SJSA1 (cell line): ENCODE data around the gene ENO2. TPM values are rescaled to one million over a fixed set of nuclear protein-coding genes. Genes with fewer than 3 reads are reported as not detected.
A peak's percentile ranks its signal among the peaks of the same experiment; 100 is the strongest.

ENCODE experiments used
- DNase-seq, 2 experiments: peaks; one replicate each; pipeline ENCODE4 v3.0.0-alpha.2; 2015 to 2020; ENCODE audit warnings: low spot score in 2 of 2, low read depth in 1 of 2
- H3K27ac ChIP-seq: fragments of 250-450 bp; sonication (Bioruptor Pico); 2 replicates; pipeline ENCODE4 v1.5.1; 2020; ENCODE audit warnings: mild to moderate bottlenecking, moderate library complexity
- H3K27me3 ChIP-seq: fragments of 250-450 bp; sonication (Bioruptor Pico); replicated peaks from 2 replicates; pipeline ENCODE4 v1.5.1; 2020; ENCODE audit warnings: mild to moderate bottlenecking, moderate library complexity
- H3K36me3 ChIP-seq: fragments of 250-450 bp; sonication (Bioruptor Pico); 2 replicates; pipeline ENCODE4 v1.5.1; 2020; ENCODE audit warnings: mild to moderate bottlenecking
- H3K4me1 ChIP-seq: fragments of 250-450 bp; sonication (Bioruptor Pico); replicated peaks from 2 replicates; pipeline ENCODE4 v1.6.1; 2021; ENCODE audit warnings: mild to moderate bottlenecking
- H3K4me3 ChIP-seq: fragments of 250-450 bp; sonication (Bioruptor Pico); 2 replicates; pipeline ENCODE4 v1.5.1; 2020; ENCODE audit warnings: mild to moderate bottlenecking
- H3K9me3 ChIP-seq: fragments of 250-450 bp; sonication (Bioruptor Pico); replicated peaks from 2 replicates; pipeline ENCODE4 v1.5.1; 2020; ENCODE audit warnings: mild to moderate bottlenecking
- total RNA-seq: library from RNA; depleted of rRNA; stranded (reverse); fragments of >200 nt; shearing (Covaris generic); gene quantifications from 2 replicates; pipeline ENCODE4 v1.2.3, GENCODE V29; 2014

ENO2 gene
- total RNA-seq, 1 experiment from 2014 or later: 7.1 TPM

- H3K4me3 ChIP-seq: peak overlapping the region; percentile 46
- H3K36me3 ChIP-seq: no peaks in the 10 kb centered on the region
- H3K9me3 ChIP-seq: no peaks in the 10 kb centered on the region
- no peak overlapping the region for H3K27ac ChIP-seq
- peaks cover 18% of the 10 kb centered on the region for H3K4me1 ChIP-seq
- H3K27me3 ChIP-seq: no peaks in the 10 kb centered on the region
- no peak for DNase-seq
Observed at GRCh38 chr12:6914947-6915788, 788 bp downstream of the ENO2 start.

GRCh38 chr12:6915789-6916285 lies 1.5 kb downstream of the ENO2 start:
- no peak overlapping the region for H3K4me3 ChIP-seq
- DNase-seq: no peak
- H3K27ac ChIP-seq: no peak overlapping the region
- H3K27me3 ChIP-seq: no peaks in the 10 kb centered on the region
- H3K4me1 ChIP-seq: peaks cover 18% of the 10 kb centered on the region
- H3K9me3 ChIP-seq: no peaks in the 10 kb centered on the region
- no peaks in the 10 kb centered on the region for H3K36me3 ChIP-seq

GRCh38 chr12:6916426-6917200 lies 2.2 kb downstream of the ENO2 start:
- no peaks in the 10 kb centered on the region for H3K27me3 ChIP-seq
- DNase-seq: no peak
- H3K9me3 ChIP-seq: no peaks in the 10 kb centered on the region
- no peak overlapping the region for H3K27ac ChIP-seq
- H3K4me1 ChIP-seq: peaks cover 18% of the 10 kb centered on the region
- no peaks in the 10 kb centered on the region for H3K36me3 ChIP-seq
- no peak overlapping the region for H3K4me3 ChIP-seq

- no peak overlapping the region for H3K4me3 ChIP-seq
- DNase-seq: no peak
- H3K27me3 ChIP-seq: no peaks in the 10 kb centered on the region
- no peaks in the 10 kb centered on the region for H3K36me3 ChIP-seq
- no peak overlapping the region for H3K27ac ChIP-seq
- peaks cover 18% of the 10 kb centered on the region for H3K4me1 ChIP-seq
- H3K9me3 ChIP-seq: no peaks in the 10 kb centered on the region
Observed at GRCh38 chr12:6917491-6918231, 3.3 kb downstream of the ENO2 start.

GRCh38 chr12:6919588-6919987 lies 5.2 kb downstream of the ENO2 start:
- Histone ChIP-seq H3K27me3 (no peaks in the 10 kb centered on the region), H3K36me3 (no peaks in the 10 kb centered on the region), H3K4me1 (peaks cover 12% of the 10 kb centered on the region), H3K4me3 (no peak overlapping the region), H3K9me3 (no peaks in the 10 kb centered on the region), H3K27ac (no peak overlapping the region)
- no peak for DNase-seq

GRCh38 chr12:6921539-6921938 lies 7.2 kb downstream of the ENO2 start:
- Histone ChIP-seq H3K27me3 (no peaks in the 10 kb centered on the region), H3K4me1 (peaks cover 23% of the 10 kb centered on the region), H3K27ac (no peak overlapping the region), H3K36me3 (no peaks in the 10 kb centered on the region), H3K4me3 (no peak overlapping the region), H3K9me3 (no peaks in the 10 kb centered on the region)
- no peak for DNase-seq

GRCh38 chr12:6921996-6922946 lies 7.9 kb downstream of the ENO2 start:
- H3K9me3 ChIP-seq: no peaks in the 10 kb centered on the region
- no peak overlapping the region for H3K4me3 ChIP-seq
- H3K27ac ChIP-seq: no peak overlapping the region
- no peak for DNase-seq
- H3K27me3 ChIP-seq: no peaks in the 10 kb centered on the region
- peaks cover 31% of the 10 kb centered on the region for H3K4me1 ChIP-seq
- H3K36me3 ChIP-seq: no peaks in the 10 kb centered on the region

GRCh38 chr12:6923003-6923732 lies 8.8 kb downstream of the ENO2 start:
- no peaks in the 10 kb centered on the region for H3K9me3 ChIP-seq
- no peaks in the 10 kb centered on the region for H3K36me3 ChIP-seq
- no peak for DNase-seq
- no peaks in the 10 kb centered on the region for H3K27me3 ChIP-seq
- no peak overlapping the region for H3K27ac ChIP-seq
- peaks cover 32% of the 10 kb centered on the region for H3K4me1 ChIP-seq
- H3K4me3 ChIP-seq: no peak overlapping the region

- H3K4me1 ChIP-seq: peaks cover 32% of the 10 kb centered on the region
- no peak overlapping the region for H3K27ac ChIP-seq
- H3K36me3 ChIP-seq: 0 out of 2 replicates have a peak, but pooled peaks cover under 1% of the 10 kb centered on the region
- H3K27me3 ChIP-seq: no peaks in the 10 kb centered on the region
- no peak for DNase-seq
- H3K4me3 ChIP-seq: no peak overlapping the region
- no peaks in the 10 kb centered on the region for H3K9me3 ChIP-seq
Observed at GRCh38 chr12:6923851-6924250, 9.5 kb downstream of the ENO2 start.

- Histone ChIP-seq H3K4me3 (no peak overlapping the region), H3K27ac (peak overlapping the region; percentile 56), H3K9me3 (no peaks in the 10 kb centered on the region), H3K36me3 (peaks cover 14% of the 10 kb centered on the region), H3K27me3 (no peaks in the 10 kb centered on the region), H3K4me1 (peaks cover 45% of the 10 kb centered on the region)
- DNase-seq: no peak
Observed at GRCh38 chr12:6925239-6925539, 10.8 kb downstream of the ENO2 start.

GRCh38 chr12:6925540-6926279 lies 11.3 kb downstream of the ENO2 start:
- DNase-seq: peak; percentile 84 to 90
- Histone ChIP-seq H3K27me3 (no peaks in the 10 kb centered on the region), H3K4me1 (peaks cover 45% of the 10 kb centered on the region), H3K27ac (peak overlapping the region; percentile 56), H3K9me3 (no peaks in the 10 kb centered on the region), H3K36me3 (peaks cover 19% of the 10 kb centered on the region), H3K4me3 (peak overlapping the region; percentile 15; the same call in 1 of the 2 replicates)
